Heart left ventricle (tissue), 13 donors: Measurements from ENCODE around the gene LDAH.

Experiments
- CTCF ChIP-seq, 12 donors: fragments of 200-600 bp; sonication (generic) in 4 of 12; IDR thresholded peaks; one replicate each; pipeline versions ENCODE4 v1.5.0 to v1.8.0; 2018 to 2022; ENCODE audit warnings: antibody characterized with exemption in 12 of 12, mild to moderate bottlenecking in 5 of 12
- POLR2A ChIP-seq, 2 donors: fragments of 450-650 bp; IDR thresholded peaks; one replicate each; pipeline ENCODE4 v1.6.1; 2017; ENCODE audit warnings: antibody characterized with exemption in 2 of 2, mild to moderate bottlenecking in 2 of 2, moderate library complexity in 2 of 2
- donor health status: ischemic (EF 13 %, LVEDD 7.1; RV severe dilation, severe dysfunction).
- donor health status: DM: no; HTN: yes; CAD: no.
- donor health status: DM: no; HTN: no; CAD: no.
- donor health status: ischemic (EF 25% LVEDD 6.9; RV normal size, moderate dysfunction).
- donor health status: ischemic (EF 25% LVEDD 5.7; RV mildly dilated, moderate dysfunction).
- donor health status: ischemic (EF 35%, LVEDD 5.7; RV mildly dilated, moderate dysfunction).
- donor health status: nonischemic (EF 11% LVEDD 7.7; RV severe dilation, severe dysfunction).
- donor health status: DM: yes; HTN: yes; CAD: no.
- donor health status: PGD.
- donor health status: ischemic (EF 29% LVEDD 5.4; RV normal size, mild dysfunction).
- donor health status: nonischemic (EF 23%, LVEDD 6.1; RV moderate dilation, normal function).

DNA sequence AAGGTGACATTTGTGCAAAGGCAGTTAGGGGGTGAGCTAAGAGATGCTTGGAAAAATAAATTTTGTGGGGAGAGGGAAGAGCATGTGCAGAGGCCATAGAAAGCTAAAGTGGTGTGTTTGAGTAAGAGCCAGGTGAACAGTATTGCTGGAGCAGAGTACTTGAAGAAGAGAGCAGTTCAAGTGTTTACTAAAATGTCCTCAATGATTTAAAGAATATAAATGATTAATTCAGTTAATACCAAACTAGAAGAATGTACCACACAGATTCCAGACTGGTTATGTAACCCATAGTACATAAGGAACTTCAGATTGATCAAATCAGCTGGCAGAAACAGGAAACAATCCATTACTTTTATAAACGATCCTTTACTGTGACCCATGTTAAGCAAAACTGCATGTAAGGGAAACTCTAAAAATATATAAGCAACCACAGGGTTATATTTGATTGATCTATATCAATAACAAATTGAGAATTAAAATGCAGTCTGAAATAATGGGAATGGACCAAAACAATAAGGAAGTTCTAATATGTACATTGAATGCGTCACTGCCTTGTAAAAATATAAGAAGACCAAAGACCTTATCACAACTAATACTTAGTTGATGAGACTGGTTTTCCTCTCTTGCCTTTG is 76.9 kb downstream of the LDAH start:
- TF ChIP-seq POLR2A (IDR thresholded peaks at IDR 0.05), result no peak
- no peak for TF ChIP-seq CTCF (IDR thresholded peaks at IDR 0.05)
